Jurkat, Clone E6-1 (cell line): Measurements from ENCODE around the gene ZNF385C. TPM values are rescaled to one million over a fixed set of nuclear protein-coding genes. Genes with fewer than 3 reads are reported as not detected.
"Not testable (repeated sequence)": the region's sequence is repeated elsewhere in the genome, so short reads cannot be mapped to it uniquely, and the experiment has no call there.

Experiments used
- DNase-seq: peaks from one replicate; pipeline ENCODE4 v3.0.0-alpha.2; 2011; ENCODE audit warnings: low read depth, low spot score
- H3K4me3 ChIP-seq: 2 replicates; pipeline ENCODE4 v1.5.1; 2011; ENCODE audit warnings: mild to moderate bottlenecking, low read length, control low read depth, moderate library complexity
- polyA plus RNA-seq: library from polyadenylated mRNA; unstranded; fragments of >200 nt; gene quantifications from one replicate; pipeline ENCODE4 v1.2.1, GENCODE V29; 2012; ENCODE audit warnings: missing spikeins; ENCODE audit not compliant: insufficient read length, insufficient read depth

The ZNF385C gene
- polyA plus RNA-seq = 1.3 TPM

GRCh38 chr17:42097691-42098631 is at the start of gene ZNF385C:
Gene ZNF385C (minus strand): TSS chr17:42098473. CDS start chr17:42063056, 35,417 bp downstream.
- DNase-seq = no peak
- H3K4me3 ChIP-seq = no peak within 1 kb of the TSS

- no peak overlapping the region for H3K4me3 ChIP-seq
- no peak for DNase-seq
These were observed 48.8 kb upstream of the ZNF385C start for GRCh38 chr17:42146911-42147607.

GRCh38 chr17:42143138-42143537 is 44.9 kb upstream of the ZNF385C start:
- DNase-seq, H3K4me3 ChIP-seq: not testable (repeated sequence)

- no peak for DNase-seq
- H3K4me3 ChIP-seq = no peak overlapping the region
These were observed 44.2 kb upstream of the ZNF385C start for GRCh38 chr17:42142371-42142896.

- no peak overlapping the region for H3K4me3 ChIP-seq
- DNase-seq = no peak
These were observed 43.1 kb upstream of the ZNF385C start for GRCh38 chr17:42141382-42141781.

- DNase-seq = not testable (repeated sequence)
These were observed 42.4 kb upstream of the ZNF385C start for GRCh38 chr17:42140690-42141089.

GRCh38 chr17:42138749-42139492 is 40.6 kb upstream of the ZNF385C start:
- DNase-seq = no peak
- no peak overlapping the region for H3K4me3 ChIP-seq

More at GRCh38 chr17:42140690-42141089, 42.4 kb upstream of the ZNF385C start:
- not testable (repeated sequence) for H3K4me3 ChIP-seq

- H3K4me3 ChIP-seq = no peak overlapping the region
- DNase-seq = no peak
These were observed 38.4 kb upstream of the ZNF385C start for GRCh38 chr17:42136654-42137051.

- no peak for DNase-seq
- H3K4me3 ChIP-seq = no peak overlapping the region
These were observed 37.7 kb upstream of the ZNF385C start for GRCh38 chr17:42135664-42136653.

GRCh38 chr17:42135151-42135550 is 36.9 kb upstream of the ZNF385C start:
- DNase-seq = no peak
- no peak overlapping the region for H3K4me3 ChIP-seq

- peak; percentile 92 for DNase-seq
- no peak overlapping the region for H3K4me3 ChIP-seq
These were observed 35.3 kb upstream of the ZNF385C start for GRCh38 chr17:42133461-42134041.

- H3K4me3 ChIP-seq = no peak overlapping the region
- DNase-seq = peak; percentile 51
These were observed 34.7 kb upstream of the ZNF385C start for GRCh38 chr17:42132941-42133340.

GRCh38 chr17:42131981-42132432 is 33.7 kb upstream of the ZNF385C start:
- no peak for DNase-seq
- H3K4me3 ChIP-seq = no peak overlapping the region

GRCh38 chr17:42131232-42131631 is 33.0 kb upstream of the ZNF385C start:
- H3K4me3 ChIP-seq = no peak overlapping the region
- DNase-seq = no peak

- H3K4me3 ChIP-seq = no peak overlapping the region
- DNase-seq = no peak
These were observed 32.1 kb upstream of the ZNF385C start for GRCh38 chr17:42130310-42130936.

- H3K4me3 ChIP-seq = no peak overlapping the region
- no peak for DNase-seq
These were observed 31.0 kb upstream of the ZNF385C start for GRCh38 chr17:42129109-42129837.

- no peak for DNase-seq
- H3K4me3 ChIP-seq = no peak overlapping the region
These were observed 29.1 kb upstream of the ZNF385C start for GRCh38 chr17:42127414-42127813.
